RWPE2 (cell line): Measurements from ENCODE around the gene MAP3K19.

Source experiments
- ATAC-seq: fragments of 200-7000 bp; cut with Tn5 transposase; 3 replicates; pipeline ENCODE4 v1.9.1; 2021; ENCODE audit warnings: low read depth
- DNase-seq: peaks from one replicate; pipeline ENCODE4 v3.0.0-alpha.2; 2020; ENCODE audit warnings: low spot score
- H3K27ac ChIP-seq: fragments of 450-650 bp; 2 replicates; pipeline ENCODE4 v1.5.1; 2017; ENCODE audit warnings: mild to moderate bottlenecking; ENCODE audit not compliant: poor library complexity, severe bottlenecking
- H3K27me3 ChIP-seq: fragments of 250-450 bp; sonication (Bioruptor Pico); 2 replicates; pipeline ENCODE4 v1.5.1; 2021; ENCODE audit warnings: mild to moderate bottlenecking, moderate library complexity; ENCODE audit not compliant: insufficient read depth, poor library complexity, severe bottlenecking
- H3K36me3 ChIP-seq: fragments of 250-450 bp; sonication (Bioruptor Pico); 2 replicates; pipeline ENCODE4 v1.5.1; 2020; ENCODE audit warnings: low read depth, mild to moderate bottlenecking, moderate library complexity
- H3K4me1 ChIP-seq: fragments of 250-450 bp; sonication (Bioruptor Pico); 2 replicates; pipeline ENCODE4 v1.5.1; 2021; ENCODE audit warnings: mild to moderate bottlenecking, moderate library complexity; ENCODE audit not compliant: insufficient read depth, poor library complexity, severe bottlenecking
- H3K4me3 ChIP-seq: fragments of 250-450 bp; sonication (Bioruptor Pico); 2 replicates; pipeline ENCODE4 v1.5.1; 2021; ENCODE audit warnings: mild to moderate bottlenecking, moderate library complexity; ENCODE audit not compliant: severe bottlenecking
- H3K9me3 ChIP-seq: fragments of 250-450 bp; sonication (Bioruptor Pico); 2 replicates; pipeline ENCODE4 v1.5.1; 2021; ENCODE audit warnings: mild to moderate bottlenecking, moderate library complexity; ENCODE audit not compliant: severe bottlenecking
- TF ChIP-seq, protein P1 (sequence below): fragments of 450-650 bp; IDR thresholded peaks from one replicate; pipeline ENCODE4 v1.5.1; 2017; ENCODE audit warnings: mild to moderate bottlenecking, moderate library complexity; ENCODE audit not compliant: poor library complexity, severe bottlenecking

The MAP3K19 gene

DNA sequence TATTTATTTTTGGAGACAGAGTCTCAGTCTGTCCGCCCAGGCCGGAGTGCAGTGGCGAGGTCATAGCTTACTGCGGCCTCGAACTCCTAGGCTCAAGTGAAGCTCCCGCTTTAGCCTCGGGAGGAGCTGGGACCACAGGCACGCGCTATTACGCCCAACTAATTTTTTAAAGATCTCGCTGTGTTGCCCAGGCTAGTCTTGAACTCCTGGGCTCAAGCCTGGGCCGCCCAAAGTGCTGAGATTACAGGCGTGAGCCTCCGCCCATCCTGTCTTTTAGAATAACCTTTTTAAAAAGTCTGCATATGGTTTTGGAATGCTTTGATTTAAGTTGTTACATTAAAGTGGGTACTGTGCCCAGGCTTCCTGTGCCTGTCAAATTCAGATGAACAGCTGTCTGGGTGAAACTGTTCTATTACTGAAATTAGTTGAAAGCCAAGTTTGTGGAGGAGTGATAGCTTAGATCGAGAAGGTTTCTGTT lies 5.8 kb upstream of the MAP3K19 start:
- peaks cover 47% of the 10 kb centered on the region for H3K36me3 ChIP-seq
- no peaks in the 10 kb centered on the region for H3K27me3 ChIP-seq
- peak overlapping the region; percentile 63 for H3K27ac ChIP-seq
- H3K4me3 ChIP-seq, result peak overlapping the region; percentile 78
- TF ChIP-seq, protein P1, sequence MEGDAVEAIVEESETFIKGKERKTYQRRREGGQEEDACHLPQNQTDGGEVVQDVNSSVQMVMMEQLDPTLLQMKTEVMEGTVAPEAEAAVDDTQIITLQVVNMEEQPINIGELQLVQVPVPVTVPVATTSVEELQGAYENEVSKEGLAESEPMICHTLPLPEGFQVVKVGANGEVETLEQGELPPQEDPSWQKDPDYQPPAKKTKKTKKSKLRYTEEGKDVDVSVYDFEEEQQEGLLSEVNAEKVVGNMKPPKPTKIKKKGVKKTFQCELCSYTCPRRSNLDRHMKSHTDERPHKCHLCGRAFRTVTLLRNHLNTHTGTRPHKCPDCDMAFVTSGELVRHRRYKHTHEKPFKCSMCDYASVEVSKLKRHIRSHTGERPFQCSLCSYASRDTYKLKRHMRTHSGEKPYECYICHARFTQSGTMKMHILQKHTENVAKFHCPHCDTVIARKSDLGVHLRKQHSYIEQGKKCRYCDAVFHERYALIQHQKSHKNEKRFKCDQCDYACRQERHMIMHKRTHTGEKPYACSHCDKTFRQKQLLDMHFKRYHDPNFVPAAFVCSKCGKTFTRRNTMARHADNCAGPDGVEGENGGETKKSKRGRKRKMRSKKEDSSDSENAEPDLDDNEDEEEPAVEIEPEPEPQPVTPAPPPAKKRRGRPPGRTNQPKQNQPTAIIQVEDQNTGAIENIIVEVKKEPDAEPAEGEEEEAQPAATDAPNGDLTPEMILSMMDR, result no peak
- H3K4me1 ChIP-seq, result peaks cover 44% of the 10 kb centered on the region
- ATAC-seq, result 0 out of 3 replicates have a peak, but pooled peaks have one; percentile 3
- no peak for DNase-seq
- no peaks in the 10 kb centered on the region for H3K9me3 ChIP-seq

DNA sequence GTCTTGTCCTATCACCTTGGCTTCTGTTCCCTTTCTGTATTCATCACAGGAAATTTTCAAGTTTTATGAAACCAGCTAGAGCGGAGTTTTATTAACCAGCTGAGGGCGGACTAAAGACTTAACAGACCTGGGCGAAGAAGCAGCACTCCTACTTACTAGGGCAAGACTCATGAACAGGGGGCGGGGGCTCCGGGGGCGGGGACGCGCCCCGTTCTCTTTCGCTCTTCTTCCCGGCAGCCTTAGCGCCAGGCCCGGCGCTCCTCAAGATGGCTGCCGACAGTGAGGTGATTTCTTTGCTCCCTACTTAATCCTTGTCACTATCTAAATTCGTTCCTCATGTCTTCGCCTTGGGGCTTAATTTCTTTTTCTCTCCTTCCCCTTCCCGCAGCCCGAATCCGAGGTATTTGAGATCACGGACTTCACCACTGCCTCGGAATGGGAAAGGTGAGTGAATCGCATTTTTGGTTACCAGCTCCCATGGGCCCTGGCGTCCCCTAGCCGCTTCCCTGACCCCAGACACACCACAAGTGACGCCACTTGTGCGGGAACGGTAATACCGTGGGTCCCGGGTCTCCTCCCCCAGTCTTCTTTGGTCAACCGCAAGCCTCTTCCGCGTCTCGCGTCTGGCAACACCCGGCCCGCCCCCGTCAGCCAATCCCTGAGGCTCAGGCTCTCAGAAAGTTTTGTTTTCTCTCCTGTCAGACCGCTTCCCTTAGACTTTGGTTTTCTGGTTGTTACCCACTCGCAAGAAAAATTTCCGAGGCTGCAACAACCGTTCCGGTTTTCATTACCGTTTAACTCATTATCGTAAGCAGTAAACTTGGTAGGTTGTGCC lies 5.0 kb upstream of the MAP3K19 start, which contains the start of gene RAB3GAP1:
Gene RAB3GAP1 (plus strand): TSS at position 251 of the 835 bp plus-strand sequence. CDS start 16 bp downstream, at position 267.
- DNase-seq (peak; percentile 71), ATAC-seq (peak; percentile 87)
- Histone ChIP-seq H3K27me3 (no peaks in the 10 kb centered on the region), H3K4me3 (peak within 1 kb of the TSS; percentile 78), H3K4me1 (peaks cover 37% of the 10 kb centered on the region), H3K9me3 (no peaks in the 10 kb centered on the region), H3K36me3 (peaks cover 39% of the 10 kb centered on the region), H3K27ac (peak within 1 kb of the TSS; percentile 63)
- TF ChIP-seq, protein P1, result peak; percentile 14

- Histone ChIP-seq H3K27me3 (no peaks in the 10 kb centered on the region), H3K36me3 (peaks cover 23% of the 10 kb centered on the region), H3K4me3 (no peak overlapping the region), H3K9me3 (no peaks in the 10 kb centered on the region), H3K27ac (no peak overlapping the region), H3K4me1 (peaks cover 21% of the 10 kb centered on the region)
- DNase-seq (no peak), ATAC-seq (no peak)
- TF ChIP-seq, protein P1, result no peak
Observed at GRCh38 chr2:135050684-135051083, 3.4 kb upstream of the MAP3K19 start.

DNA sequence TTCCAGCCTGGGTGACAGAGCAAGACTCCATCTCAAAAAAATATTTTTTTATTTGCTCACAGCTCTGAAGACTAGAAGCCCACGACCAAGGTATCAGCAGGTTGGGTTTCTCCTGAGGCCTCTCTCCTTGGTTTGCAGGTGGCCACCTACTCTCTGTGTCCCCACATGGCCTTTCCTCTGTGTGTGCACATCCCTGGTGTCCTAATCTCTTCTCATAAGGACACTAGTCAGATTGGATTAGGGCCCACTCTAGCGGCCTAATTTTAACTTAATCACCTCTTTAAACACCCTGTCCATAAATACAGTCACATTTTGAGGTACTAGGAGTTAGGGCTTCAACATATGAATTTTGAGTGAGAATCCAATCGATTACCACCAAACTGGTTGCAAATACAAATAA lies 2.9 kb upstream of the MAP3K19 start:
- H3K36me3 ChIP-seq, result peaks cover 19% of the 10 kb centered on the region
- TF ChIP-seq, protein P1, result no peak
- H3K4me3 ChIP-seq, result no peak overlapping the region
- ATAC-seq, result no peak
- H3K4me1 ChIP-seq, result peaks cover 15% of the 10 kb centered on the region
- no peaks in the 10 kb centered on the region for H3K9me3 ChIP-seq
- no peak overlapping the region for H3K27ac ChIP-seq
- no peaks in the 10 kb centered on the region for H3K27me3 ChIP-seq
- DNase-seq, result no peak

GRCh38 chr2:135048122-135048521 lies 875 bp upstream of the MAP3K19 start:
- Histone ChIP-seq H3K36me3 (no peaks in the 10 kb centered on the region; the same call in 1 of the 2 replicates), H3K4me3 (no peak overlapping the region), H3K9me3 (no peaks in the 10 kb centered on the region), H3K27ac (no peak overlapping the region), H3K27me3 (no peaks in the 10 kb centered on the region), H3K4me1 (no peaks in the 10 kb centered on the region)
- no peak for ATAC-seq
- TF ChIP-seq, protein P1, result no peak
- no peak for DNase-seq
